LNCAP (cell line): Measurements from ENCODE around the gene MS4A15.

Experiments
- TF ChIP-seq, protein P1 (sequence below): fragments of 450-650 bp; IDR thresholded peaks from 2 replicates; pipeline ENCODE4 v1.5.1; 2017; ENCODE audit warnings: mild to moderate bottlenecking

MS4A15 gene

DNA sequence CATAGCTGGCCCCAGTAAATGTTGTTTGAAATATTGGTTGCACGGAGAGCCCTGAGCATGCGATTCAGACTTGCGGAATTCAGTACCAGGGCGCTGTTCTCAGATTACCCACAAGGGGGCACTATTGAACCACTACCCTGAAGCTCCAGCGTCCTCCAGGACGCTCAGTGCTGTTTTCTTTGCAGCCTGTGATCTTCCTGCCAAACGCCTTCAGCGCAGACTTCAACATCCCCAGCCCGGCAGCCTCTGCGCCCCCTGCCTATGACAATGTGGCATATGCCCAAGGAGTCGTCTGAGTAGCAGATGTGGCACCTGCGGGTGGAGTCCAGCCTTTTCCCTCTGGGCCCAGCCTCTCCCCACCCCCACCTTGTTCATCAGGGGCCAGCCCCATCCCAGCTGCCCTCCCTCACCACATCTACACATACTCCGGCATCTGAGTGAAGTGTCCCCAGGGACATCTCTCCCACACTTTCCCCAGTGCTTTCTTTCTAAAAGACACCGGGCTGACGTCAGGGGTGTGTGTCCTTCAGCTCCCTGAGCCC lies 18.8 kb downstream of the MS4A15 start:
- TF ChIP-seq, protein P1, sequence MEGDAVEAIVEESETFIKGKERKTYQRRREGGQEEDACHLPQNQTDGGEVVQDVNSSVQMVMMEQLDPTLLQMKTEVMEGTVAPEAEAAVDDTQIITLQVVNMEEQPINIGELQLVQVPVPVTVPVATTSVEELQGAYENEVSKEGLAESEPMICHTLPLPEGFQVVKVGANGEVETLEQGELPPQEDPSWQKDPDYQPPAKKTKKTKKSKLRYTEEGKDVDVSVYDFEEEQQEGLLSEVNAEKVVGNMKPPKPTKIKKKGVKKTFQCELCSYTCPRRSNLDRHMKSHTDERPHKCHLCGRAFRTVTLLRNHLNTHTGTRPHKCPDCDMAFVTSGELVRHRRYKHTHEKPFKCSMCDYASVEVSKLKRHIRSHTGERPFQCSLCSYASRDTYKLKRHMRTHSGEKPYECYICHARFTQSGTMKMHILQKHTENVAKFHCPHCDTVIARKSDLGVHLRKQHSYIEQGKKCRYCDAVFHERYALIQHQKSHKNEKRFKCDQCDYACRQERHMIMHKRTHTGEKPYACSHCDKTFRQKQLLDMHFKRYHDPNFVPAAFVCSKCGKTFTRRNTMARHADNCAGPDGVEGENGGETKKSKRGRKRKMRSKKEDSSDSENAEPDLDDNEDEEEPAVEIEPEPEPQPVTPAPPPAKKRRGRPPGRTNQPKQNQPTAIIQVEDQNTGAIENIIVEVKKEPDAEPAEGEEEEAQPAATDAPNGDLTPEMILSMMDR: peak; percentile 89

DNA sequence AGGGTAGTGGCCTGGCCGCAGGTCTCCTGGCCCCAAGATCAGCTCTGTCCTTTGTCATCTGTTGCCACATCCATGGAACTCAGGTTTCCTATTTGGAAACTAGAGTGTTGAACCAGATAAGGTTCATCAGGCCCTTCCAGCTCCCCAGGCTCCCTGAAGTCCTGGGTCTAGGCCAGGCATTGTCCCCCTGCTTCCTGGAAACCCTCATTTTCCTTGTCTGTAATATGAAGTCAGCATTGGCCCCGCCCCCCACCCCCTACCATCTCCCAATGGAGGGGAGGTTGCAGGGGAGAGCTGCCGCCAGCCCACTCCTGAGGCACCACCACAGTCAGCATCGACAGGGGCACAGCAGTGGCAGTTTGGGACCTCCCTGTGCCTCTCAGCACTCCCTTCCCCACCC lies 19.5 kb downstream of the MS4A15 start:
- TF ChIP-seq, protein P1: no peak

DNA sequence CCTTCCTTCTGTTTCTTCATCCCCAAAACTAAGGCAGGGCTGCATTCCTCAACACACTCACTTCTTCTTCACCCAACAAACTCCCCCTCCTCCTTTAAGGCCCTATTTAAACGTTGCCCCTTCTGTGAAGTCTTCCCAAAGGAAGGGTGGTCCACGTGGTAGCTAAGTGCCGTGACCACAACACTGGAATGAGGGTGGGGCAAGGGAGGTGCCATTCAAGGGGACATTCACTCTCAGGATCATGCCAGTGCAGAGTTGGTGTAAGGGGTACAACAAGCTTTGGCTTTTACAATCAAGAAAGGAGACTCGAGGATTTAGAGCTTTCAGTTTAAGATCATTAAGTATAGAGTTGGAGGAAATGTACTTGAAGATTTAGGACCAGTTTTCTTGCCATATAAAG lies 20.4 kb downstream of the MS4A15 start:
- TF ChIP-seq, protein P1: no peak

DNA sequence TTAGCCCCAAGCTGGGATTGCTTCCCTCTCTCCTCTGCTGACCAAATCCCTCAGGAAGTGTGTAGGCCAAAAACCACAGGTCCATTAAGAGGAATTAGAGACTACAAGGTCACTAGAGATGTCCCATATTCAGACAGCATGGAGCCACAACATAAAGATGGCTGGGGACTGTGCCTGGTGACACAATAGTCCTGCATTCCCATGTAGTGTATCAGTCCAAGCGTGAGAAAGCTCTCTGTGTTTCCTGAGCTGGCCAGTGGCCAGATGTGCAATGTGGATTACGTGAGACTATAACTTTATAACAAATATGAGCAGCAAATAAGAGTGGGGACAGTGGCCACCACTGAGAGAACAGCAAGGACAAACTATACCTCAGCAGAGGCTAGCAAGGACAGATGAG lies 20.9 kb downstream of the MS4A15 start:
- TF ChIP-seq, protein P1: no peak

DNA sequence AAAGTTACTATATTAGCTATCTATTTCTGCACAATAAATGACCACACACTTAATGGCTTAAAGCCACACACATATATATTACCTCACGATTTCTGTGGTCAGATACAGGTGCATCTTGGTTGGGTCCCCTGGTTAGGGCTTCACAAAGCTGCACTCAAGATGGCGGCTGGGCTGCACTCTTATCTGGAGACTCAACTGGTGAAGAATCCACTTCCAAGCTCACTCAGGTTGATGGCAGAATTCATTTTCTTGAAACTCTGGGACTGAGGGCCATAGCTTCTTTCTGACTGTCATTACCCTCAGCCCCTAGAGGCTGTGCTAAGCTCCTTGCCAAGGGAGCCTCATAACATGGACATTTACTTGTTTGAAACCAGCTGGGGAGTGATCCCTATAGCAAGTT lies 23.4 kb downstream of the MS4A15 start:
- TF ChIP-seq, protein P1: no peak

DNA sequence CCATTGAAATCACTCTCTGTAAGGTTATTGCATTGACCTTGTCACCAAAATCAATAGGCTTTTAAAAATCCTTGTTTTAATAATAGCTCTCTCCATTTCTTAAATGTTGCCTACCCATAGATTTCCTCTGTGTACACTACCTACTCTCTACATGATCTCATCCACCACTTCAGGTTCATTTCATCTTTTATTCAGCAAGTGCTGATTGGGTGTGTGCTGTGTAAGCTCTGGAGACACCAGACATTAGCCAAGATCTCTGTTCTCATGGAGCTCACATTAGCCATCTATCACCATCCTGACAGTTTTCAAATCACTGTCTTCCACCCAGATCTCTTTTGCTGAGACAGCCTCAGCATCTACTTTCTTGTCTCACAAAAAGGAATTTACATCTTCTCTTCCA lies 24.1 kb downstream of the MS4A15 start:
- TF ChIP-seq, protein P1: no peak

DNA sequence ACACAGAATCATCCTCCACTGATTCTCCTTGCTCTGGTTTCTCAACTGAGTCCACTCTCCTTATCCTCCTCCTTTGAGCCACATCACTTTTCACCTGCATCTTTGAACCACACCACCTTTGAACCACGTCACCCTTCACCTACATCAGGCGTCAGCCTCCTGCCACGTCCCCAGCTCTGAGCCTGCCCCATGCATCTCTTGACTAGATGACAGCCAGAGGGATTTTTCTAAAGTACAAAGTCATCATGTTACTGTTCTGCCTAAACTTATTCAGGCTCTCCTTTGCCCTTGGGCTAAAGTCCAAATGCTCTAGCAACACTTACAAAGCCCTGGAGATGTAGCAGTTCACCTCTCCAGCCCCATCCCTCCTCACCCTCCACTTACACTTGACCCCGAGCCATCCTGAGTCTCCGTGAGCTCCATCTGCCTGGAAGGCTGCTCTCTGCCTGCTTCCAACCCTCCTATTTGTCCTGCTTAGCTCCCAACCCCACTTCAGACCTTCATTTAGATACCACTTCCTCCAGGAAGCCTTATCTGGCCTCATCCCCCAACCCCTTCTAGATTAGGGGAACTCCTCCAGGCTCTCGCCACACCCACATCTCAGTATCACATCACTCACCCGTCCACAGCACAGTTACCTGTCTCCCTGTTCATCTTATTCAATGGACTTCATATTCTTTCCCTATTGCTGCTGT lies 24.8 kb downstream of the MS4A15 start:
- TF ChIP-seq, protein P1: no peak

DNA sequence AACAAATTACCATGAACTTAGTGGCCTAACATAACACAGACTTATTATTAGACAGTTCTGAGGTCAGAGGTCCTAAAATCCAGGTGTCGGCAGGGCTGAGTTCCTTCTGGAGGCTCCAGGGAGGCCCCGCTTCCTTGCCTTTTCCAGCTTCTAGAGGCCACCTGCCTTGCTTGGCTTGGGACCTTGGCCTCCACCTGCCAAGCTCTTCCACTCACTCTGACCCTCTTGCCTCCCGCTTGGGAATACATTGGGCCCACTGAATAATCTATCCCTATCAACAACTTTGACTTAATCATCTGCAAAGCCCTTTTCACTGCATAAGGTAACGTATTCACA lies 25.3 kb downstream of the MS4A15 start:
- TF ChIP-seq, protein P1: no peak
